ENCODE results near the gene SIX6. TPM values are rescaled to one million over a fixed set of nuclear protein-coding genes. Genes with fewer than 3 reads are reported as not detected.

SIX6 gene
- total RNA-seq, 1 experiment from 2014 or later: not detected

DNA sequence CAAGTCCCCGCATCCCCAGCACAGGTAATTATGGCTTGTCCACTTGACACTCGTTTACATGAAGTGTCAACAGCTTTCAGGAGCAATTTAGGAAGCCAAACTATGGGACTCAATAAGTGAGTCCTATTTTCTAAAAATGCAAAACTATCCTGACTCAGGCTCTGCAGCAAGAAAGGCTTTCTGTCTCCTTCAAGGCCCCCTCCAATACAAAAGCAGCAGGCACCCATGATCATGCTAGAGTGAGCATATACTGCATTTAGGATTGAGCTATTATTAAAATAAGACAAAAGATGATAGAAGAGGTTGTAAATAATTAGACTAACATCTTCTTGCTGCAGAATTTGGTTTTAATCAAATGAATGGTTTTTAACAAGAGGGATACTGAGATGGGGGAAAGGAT, 3.2 kb downstream of the SIX6 start:
- no peak overlapping the region for H3K27ac ChIP-seq (ENCODE audit: low read length)
- no peak overlapping the region for H3K4me3 ChIP-seq (ENCODE audit: low read depth in 2 of 2, low read length in 2 of 2)
- H3K9me3 ChIP-seq (ENCODE audit: control insufficient read depth, insufficient read depth, low read depth, low read length): no peaks in the 10 kb centered on the region
- H3K4me1 ChIP-seq (ENCODE audit: control insufficient read depth, insufficient read depth, low read length): no peaks in the 10 kb centered on the region
- H3K36me3 ChIP-seq (ENCODE audit: control insufficient read depth, insufficient read depth, low read length): no peaks in the 10 kb centered on the region
- no peak for ATAC-seq
- BruUV-seq (replicated peaks): no TSS peak
- intact Hi-C loops (cut with micrococcal nuclease; ENCODE audit: unreplicated experiment): no loop called here
- POLR2A ChIA-PET: no interaction called here
- H3K27me3 ChIP-seq (ENCODE audit: control insufficient read depth, insufficient read depth, low read length): no peaks in the 10 kb centered on the region
- TF ChIP-seq POLR2AphosphoS5 (IDR thresholded peaks at IDR 0.05; ENCODE audit: low read depth, low read length) (no peak), TCF7L2 (IDR thresholded peaks at IDR 0.05; ENCODE audit: low read depth, low read length) (no peak), SIN3A (IDR thresholded peaks at IDR 0.05; ENCODE audit: borderline replicate concordance, insufficient read depth, low read depth, low read length) (no peak), CTCF (IDR thresholded peaks at IDR 0.05) (no peak)
- TF ChIP-seq, protein P1, sequence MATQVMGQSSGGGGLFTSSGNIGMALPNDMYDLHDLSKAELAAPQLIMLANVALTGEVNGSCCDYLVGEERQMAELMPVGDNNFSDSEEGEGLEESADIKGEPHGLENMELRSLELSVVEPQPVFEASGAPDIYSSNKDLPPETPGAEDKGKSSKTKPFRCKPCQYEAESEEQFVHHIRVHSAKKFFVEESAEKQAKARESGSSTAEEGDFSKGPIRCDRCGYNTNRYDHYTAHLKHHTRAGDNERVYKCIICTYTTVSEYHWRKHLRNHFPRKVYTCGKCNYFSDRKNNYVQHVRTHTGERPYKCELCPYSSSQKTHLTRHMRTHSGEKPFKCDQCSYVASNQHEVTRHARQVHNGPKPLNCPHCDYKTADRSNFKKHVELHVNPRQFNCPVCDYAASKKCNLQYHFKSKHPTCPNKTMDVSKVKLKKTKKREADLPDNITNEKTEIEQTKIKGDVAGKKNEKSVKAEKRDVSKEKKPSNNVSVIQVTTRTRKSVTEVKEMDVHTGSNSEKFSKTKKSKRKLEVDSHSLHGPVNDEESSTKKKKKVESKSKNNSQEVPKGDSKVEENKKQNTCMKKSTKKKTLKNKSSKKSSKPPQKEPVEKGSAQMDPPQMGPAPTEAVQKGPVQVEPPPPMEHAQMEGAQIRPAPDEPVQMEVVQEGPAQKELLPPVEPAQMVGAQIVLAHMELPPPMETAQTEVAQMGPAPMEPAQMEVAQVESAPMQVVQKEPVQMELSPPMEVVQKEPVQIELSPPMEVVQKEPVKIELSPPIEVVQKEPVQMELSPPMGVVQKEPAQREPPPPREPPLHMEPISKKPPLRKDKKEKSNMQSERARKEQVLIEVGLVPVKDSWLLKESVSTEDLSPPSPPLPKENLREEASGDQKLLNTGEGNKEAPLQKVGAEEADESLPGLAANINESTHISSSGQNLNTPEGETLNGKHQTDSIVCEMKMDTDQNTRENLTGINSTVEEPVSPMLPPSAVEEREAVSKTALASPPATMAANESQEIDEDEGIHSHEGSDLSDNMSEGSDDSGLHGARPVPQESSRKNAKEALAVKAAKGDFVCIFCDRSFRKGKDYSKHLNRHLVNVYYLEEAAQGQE (IDR thresholded peaks at IDR 0.05; ENCODE audit: insufficient read depth in 1 of 2, low read depth in 2 of 2, low read length in 1 of 2): no peak
- DNase-seq (ENCODE audit: low read depth, low spot score): no peak
- CTCF ChIA-PET: no interaction called here
- in situ Hi-C loops (cut with HindIII; ENCODE audit: low pct_unique_long_range_greater_than_20kb, low sequenced_read_pairs): no loop called here

DNA sequence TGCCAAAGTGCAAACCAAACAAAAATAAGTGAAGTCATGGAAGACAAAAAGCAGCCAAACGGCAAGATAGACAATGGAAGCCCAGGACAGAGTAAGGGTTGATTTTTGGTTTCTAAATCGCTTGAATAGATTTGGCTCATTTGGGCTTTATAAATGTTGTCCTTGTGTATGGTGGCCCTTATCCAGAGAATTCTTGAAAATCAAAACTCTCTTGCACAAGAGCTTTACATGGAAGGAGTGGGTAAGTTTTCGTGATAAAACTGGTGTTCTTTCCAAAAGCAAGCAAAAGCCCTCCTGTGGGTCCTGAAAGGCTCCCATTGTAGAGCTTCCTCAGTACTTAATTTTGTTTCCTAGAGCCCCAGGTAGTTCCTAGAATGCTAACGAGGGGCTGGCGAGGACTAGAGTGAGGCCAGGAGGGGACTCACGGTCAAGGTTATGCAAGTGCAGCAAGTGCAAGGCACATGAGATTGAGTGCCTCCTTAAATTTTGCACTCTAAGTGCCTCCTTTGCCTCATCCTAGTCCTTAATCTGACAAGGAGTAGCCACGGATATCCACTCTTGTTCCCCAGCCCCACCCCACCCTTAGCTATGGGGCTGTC, 4.1 kb downstream of the SIX6 start:
- TF ChIP-seq POLR2AphosphoS5 (IDR thresholded peaks at IDR 0.05; ENCODE audit: low read depth, low read length) (no peak), CTCF (IDR thresholded peaks at IDR 0.05) (no peak), SIN3A (IDR thresholded peaks at IDR 0.05; ENCODE audit: borderline replicate concordance, insufficient read depth, low read depth, low read length) (no peak), TCF7L2 (IDR thresholded peaks at IDR 0.05; ENCODE audit: low read depth, low read length) (no peak)
- TF ChIP-seq, protein P1 (IDR thresholded peaks at IDR 0.05; ENCODE audit: insufficient read depth in 1 of 2, low read depth in 2 of 2, low read length in 1 of 2): no peak
- H3K4me1 ChIP-seq (ENCODE audit: control insufficient read depth, insufficient read depth, low read length): no peaks in the 10 kb centered on the region
- intact Hi-C loops (cut with micrococcal nuclease; ENCODE audit: unreplicated experiment) (no loop called here), in situ Hi-C loops (cut with HindIII; ENCODE audit: low pct_unique_long_range_greater_than_20kb, low sequenced_read_pairs) (no loop called here)
- BruUV-seq (replicated peaks): no TSS peak
- H3K4me3 ChIP-seq (ENCODE audit: low read depth in 2 of 2, low read length in 2 of 2): no peak overlapping the region
- no peak for ATAC-seq
- CTCF ChIA-PET: no interaction called here
- no peaks in the 10 kb centered on the region for H3K27me3 ChIP-seq (ENCODE audit: control insufficient read depth, insufficient read depth, low read length)
- DNase-seq (ENCODE audit: low read depth, low spot score): no peak
- no peaks in the 10 kb centered on the region for H3K9me3 ChIP-seq (ENCODE audit: control insufficient read depth, insufficient read depth, low read depth, low read length)
- H3K36me3 ChIP-seq (ENCODE audit: control insufficient read depth, insufficient read depth, low read length): no peaks in the 10 kb centered on the region
- POLR2A ChIA-PET: no interaction called here
- no peak overlapping the region for H3K27ac ChIP-seq (ENCODE audit: low read length)
